Activated CD8-positive, alpha-beta memory T cell treated with anti-CD3 and anti-CD28 coated beads for 24 hours (primary cell): ENCODE measurements around the gene NSF.
"Not testable (repeated sequence)": the region's sequence is repeated elsewhere in the genome, so short reads cannot be mapped to it uniquely, and the experiment has no call there.

Experiments
- DNase-seq: peaks from one replicate; pipeline ENCODE4 v3.0.0-alpha.2; 2020

NSF gene

DNA sequence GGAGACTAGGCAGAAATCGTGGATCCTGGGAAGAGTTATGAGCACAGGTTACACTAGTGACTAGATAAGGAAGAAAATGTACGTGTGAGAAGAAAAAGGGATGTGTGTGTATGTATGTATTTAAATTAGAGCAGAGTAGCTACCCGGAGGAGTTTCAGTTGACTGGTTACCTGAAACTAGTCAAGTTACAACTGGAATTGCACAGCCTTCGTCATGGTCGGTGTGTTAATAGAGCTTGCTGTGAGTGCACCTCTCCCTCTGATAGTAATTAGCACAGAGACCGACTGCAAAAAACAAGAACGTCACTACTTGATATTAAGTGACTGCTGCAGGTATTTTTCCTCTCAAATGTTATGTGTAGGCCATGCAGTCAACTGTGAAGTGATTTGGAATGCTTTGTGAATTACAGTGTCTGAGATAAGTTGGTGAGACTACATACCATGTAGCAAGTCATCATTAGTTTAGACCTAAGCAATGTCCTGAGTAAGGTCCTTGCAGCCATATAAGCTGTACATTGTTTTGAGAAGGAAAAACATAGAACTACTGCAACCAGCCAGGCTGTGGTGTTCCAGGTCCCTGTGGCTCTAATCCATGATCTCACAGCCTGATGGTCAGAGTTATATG, 132.3 kb downstream of the NSF start:
- DNase-seq: no peak

DNA sequence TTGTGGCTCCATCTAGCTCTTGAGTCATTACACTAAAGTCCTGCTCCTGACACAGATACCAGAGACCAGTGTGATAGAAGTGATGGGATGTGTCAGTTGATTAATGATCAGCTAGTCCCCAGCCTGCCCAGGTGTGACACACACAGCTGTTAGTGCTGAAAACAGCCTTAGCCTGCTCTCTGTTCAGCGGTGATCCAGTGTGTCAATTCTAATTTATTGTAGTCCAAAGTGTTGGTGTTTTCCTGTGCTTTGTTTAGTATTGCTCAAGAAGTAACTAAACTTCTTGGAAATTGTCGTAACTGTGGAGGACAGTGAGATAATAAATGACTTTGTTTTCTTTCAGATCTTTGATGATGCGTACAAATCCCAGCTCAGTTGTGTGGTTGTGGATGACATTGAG, 135.7 kb downstream of the NSF start:
- no peak for DNase-seq

DNA sequence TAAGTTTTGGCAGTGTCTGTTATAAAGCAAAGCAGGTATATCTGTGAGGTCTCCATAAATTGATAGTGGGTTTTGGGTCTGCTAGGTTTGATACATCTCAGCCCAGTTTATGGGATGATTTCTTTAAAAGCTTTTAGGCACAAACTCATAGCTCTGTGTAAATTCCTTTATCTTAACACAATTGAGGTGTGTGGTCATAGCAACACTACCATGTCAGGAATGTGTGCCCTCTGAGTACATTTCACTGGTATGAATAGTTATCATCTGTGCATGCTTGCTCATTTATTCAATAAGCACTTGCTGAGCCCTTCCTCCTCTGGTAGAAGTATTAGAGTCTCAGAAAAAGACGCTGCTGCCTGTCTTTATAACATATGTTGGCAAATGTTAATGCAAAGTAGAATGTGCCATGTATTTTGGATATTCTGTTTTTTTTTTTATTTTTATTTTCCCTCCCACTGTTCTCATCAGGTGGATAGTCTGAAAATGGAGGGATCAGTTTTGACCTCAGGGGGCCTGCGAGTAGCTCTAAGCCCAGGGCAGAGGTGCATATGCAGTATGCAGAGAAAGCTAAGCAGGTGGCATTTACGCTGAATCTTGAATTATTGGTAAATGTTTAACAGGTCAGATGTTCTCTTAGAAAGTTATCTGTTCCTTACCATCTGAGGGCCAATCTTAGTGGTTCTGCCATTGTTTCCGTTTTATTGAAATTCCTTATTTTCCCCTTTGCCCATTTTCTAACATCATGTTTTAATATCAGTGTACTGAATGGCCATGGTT, 137.3 kb downstream of the NSF start:
- DNase-seq: no peak

DNA sequence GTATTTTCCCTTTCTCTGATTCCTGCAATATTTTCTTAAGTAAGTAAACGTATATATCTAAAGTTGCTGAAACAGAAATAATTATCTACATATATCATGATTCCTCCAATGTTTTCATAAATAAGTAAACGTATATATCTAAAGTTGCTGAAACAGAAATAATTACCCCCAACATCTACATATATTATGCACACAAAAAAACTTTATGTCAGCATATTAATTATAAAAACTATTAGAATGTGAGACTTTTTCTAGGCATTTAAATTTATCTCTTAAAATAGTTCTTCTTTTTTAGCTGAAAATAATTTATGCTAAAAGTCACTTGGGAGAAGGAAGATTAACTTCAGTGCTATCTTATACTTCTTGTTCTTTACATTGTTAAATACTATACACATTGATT, 139.6 kb downstream of the NSF start:
- no peak for DNase-seq

DNA sequence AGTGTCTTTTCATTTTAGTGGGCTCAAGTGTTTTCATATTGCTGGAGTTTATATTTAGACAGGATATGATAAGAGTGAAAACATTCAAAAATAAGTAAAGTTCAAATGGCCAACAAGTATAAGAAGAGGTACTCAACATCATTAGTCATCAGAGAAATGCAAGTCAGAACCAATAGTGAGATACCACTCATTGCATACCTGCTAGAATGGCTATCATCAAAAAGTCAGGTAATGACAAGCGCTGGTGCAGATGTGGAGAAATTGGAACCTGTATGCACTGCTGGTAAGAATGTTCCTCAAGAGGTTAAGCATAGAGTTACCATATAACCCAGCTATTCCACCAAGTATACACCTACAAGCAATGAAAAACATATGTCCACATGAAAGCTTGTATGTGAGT, 140.2 kb downstream of the NSF start:
- DNase-seq: no peak

DNA sequence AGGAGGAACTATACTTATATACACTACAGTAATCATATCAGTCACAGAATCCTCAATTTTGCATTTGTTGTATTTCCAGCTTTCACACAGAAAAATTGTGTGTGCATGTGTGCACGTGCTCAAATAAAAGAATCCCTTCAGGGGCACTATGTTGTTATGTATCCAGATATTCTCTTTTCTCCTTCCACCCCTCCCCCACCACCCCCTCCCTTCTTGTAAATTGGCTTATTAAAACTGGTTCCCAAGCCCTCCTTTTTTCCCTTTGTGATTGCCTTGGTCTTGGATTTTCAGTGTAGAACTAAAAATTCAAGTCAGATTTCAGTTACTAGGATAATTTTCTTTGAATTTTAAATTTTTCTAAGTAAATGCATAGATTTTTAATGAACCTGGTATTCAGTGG, 141.7 kb downstream of the NSF start:
- no peak for DNase-seq

DNA sequence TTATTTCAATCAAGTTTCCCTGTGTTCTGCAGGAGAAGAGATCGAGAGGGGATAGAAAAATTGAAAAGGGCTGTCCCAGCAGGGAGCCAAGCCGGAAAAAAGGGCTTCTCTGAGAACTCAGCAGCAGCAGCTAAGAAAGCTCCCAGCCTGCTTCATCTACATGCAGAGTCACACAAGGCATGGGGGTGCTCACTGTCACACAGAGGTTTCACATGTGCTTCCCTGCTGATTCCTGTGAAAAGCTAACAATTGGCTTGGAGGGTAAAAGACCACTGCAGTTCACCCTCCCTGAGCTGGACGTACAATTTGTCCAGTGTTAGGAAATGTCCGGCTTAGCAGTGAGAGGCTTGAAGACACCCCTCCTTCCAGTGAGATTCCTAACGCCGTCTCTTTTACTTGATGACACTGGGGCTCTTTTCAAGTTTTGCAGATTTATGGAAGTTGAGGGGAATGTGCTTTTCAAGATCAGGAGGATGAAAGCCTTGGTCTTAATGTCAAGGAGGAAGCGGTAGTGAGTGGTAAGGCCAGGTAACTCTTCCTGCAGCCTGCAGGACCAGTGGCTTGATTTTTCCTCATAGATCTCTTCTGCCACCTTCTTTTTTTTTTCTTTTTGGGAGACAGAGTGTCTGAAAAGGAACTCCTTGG, 142.4 kb downstream of the NSF start:
- DNase-seq: no peak

DNA sequence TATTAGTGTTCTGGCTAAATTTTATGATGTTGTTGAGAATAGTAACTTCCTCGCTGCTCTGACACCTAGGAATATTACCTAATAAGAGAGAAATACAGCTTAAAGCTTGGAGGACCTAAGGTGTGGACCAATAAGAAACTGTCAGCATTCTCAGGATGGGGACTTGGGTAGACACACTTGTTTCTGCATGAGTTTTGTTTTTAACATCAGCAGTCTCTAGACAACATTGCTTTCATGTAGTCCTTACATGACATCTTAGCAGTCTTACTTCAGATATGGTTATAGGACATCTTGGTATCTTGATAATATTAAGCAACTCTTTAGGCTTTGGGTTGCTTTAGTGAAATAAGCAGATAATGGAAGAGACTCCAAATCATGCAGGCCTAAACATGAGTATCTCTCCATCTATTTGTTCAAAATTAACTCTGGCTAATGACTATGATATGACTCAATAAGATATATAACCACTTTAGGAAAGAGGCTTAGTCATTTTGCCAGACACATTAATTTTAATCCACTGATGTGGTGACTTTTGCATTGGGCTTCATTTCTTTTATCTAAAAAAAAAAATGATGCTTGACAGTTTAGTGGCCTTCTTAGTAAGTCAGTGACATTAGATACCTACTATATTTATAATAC, 143.5 kb downstream of the NSF start:
- no peak for DNase-seq

DNA sequence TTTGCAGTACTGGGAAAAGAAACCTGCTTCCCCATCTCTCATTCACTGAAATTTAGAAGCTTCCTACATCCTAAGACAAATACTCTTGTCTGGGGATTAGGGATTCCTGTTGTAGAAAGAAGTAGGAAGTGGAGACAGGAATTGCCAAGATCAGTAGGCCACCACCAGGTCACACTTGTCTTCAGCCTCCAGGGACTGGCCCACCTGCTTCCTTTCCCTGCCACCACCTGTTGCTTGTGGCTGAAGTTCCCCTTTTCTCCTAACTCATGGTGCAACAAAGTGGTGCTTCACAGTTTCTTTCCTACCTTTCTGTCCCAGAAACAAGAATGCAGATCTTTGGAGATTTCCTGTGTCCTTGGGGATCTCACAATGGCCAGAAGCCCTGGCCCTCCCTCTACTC, 145.6 kb downstream of the NSF start:
- DNase-seq: no peak

DNA sequence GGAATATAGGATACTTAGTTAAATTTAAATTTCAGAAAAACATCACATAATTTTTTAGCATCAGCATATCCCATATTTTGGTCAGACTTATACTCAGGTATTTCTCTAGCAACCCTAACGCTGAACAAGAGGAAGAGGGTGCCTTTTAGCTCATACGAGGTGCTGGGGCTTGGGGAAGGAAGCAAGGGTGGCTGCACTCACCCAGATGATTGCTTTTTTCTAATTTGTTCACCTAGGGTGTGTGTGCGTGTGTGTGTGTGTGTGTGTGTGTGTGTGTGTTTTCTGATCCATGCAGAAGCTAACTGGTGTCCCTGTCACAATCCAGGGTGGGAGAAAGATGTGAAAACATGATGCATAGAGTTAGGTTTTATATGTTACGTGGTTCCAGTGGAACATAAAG, 146.9 kb downstream of the NSF start:
- no peak for DNase-seq

DNA sequence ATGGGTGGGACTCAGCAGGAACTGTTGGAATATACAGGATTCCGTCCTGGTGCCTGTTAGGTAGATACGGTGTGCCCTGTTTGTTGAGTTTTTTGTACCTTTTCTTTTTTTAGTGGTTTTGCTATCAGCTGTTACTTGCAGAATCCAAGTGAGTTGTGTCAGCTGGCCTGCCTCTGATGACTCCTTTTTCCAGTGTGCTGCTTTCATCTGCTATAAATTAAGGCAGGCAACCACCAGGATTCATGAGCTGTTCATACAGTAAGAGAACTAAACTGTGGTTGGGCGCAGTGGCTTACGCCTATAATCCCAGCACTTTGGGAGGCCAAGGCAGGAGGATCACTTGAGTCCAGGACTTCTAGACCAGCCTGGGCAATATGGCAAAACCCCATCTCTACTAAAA, 148.1 kb downstream of the NSF start:
- DNase-seq: no peak

DNA sequence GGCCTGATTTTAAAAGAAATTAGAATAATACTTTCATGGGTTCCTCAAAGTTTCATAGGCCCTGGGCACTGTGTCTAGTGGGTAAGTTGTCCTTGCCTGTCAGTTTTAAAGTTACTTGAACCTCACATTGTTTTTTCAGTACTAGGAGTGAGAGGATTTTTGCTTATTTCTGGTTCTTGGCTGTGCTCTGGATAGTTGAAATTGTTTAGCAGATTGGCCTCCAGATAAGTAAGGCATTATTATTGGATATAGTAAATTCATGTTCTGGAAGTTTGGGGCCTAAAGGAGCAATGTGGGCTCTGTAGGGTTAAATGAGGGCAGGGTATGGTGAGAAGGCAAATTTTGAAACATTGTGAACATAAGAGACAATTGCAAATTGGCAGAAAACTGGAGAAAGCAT, 149.5 kb downstream of the NSF start:
- DNase-seq: no peak

DNA sequence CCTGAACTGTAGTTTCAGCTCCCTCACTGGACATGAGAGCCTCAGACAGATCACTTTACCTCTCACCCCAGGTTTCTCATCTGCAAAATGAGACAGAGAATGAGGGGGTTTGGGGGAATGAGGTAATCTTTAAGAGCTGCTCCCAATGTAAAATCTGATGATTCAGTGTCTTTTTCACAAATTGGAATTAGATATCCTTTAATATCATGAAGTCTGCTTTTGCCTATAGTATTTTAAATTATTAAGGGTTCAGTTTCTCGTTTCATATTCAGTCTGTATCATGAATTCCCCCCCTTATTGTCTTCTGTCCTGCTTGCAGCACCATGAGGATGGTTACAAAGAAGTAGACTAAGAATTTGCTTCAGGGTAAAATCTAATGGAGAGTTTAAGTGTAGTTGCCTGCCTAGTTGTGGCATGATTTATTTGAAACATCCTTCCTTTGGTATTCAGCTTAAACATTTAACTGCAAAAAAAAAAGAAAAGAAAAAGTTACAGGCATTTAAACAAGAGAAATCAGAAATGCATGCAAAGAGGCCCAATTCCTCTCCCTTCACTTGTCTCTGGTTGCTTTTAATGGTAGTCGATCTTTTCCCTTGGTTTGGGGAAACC, 150.8 kb downstream of the NSF start:
- no peak for DNase-seq

DNA sequence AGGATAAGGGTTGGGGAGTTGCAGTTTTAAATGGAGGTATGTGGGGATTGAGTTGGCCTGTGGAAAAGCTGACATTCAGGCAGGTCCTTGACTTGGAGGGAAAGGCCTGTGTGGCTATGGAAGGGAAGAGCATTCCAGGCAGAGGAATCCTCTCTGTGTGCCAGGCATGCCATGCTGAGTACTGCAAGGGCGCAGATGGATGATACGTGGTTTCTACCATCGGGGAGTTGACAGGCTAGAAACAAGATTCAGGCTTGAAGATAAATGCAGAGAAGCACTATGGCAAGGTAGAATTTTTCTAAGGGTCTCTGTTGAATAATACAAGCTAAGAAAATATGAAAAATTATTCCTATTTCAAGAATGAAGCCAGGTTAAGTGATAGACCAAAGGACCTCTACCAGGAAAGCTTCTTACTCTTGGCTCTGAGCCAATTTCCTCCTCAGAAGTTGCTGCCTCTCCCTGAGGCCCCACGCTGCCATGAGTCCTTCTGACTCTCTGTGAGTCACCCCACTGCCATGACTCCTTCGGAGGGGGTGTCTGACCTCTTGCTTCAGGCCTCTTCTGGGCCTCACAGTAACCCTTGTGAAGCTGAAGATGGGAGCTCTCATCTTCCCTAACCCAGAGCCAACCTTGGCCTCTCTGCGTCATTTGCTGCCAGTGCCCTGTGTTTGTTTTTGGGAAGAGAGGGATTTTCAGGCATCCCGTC, 152.2 kb downstream of the NSF start:
- no peak for DNase-seq

DNA sequence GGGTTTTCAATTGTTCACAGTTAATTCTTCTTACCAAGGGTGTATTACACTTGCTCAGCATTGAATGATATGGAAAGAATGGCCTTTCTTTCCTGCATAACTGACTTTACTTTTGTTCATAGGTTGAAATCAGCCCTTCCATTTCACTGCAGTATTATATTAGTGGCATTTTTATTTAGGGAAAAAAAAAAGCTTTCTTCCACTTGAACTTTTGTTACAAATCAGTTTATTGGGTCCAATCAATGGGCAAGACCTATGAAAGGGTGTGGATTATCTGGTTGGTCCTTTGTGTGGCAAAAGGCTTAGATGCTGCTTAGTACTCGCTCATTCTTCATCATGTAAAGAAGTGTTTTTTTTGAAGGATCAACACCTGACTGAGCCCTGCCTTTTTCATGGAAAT, 154.0 kb downstream of the NSF start:
- no peak for DNase-seq

DNA sequence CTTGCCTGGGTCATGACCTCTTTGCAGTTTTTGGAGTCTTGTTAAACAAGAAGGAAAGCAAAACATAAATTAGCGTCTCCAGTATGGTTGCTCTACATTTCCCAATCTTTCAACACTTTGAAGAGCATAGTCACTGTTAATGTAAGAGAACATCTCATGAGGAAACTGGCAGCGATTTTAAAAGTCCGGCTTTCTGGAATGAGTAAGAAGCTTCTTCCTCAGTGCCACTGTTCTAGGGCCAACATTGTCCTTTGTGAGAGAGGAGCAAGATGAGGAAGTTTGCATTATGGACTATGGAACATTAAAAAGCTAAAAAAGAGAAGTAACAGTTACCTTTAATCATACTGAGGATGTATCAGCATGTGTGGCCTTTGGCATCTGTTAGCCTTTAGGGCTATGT, 154.9 kb downstream of the NSF start:
- no peak for DNase-seq

DNA sequence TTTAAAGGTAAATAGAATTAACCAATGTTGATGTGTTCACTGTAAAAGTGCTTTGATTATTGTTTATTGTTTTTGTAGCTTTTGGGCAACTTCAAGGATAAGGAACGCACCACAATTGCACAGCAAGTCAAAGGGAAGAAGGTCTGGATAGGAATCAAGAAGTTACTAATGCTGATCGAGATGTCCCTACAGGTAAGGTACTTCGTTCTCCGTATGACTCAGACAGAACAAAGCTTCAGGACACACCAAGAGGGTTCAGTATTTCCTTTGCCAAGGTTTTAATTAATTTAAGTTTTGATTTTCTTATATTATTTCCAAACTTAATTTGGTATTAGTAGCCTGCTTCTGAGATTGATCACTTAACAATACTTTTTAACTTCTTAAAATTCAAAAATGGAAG, 161.0 kb downstream of the NSF start:
- DNase-seq: no peak

DNA sequence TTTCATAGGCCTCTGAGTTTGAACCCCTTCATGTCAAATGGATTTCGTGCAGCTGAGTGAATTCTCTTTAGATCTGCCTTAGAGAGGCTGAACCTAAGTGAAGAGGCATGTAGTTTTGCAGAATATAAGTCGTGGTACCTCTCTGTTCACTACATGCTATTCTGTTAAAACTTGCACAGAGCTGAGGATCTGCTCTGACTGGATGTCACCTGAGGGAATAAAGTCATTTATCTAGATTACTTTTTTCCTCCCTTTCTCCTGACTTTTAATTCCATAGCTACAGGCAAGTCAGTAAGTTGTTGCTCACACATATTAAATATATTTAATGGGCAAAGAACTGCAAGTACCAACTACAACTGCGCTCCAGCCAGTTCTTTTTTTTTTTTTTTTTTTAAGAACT, 163.3 kb downstream of the NSF start:
- no peak for DNase-seq

DNA sequence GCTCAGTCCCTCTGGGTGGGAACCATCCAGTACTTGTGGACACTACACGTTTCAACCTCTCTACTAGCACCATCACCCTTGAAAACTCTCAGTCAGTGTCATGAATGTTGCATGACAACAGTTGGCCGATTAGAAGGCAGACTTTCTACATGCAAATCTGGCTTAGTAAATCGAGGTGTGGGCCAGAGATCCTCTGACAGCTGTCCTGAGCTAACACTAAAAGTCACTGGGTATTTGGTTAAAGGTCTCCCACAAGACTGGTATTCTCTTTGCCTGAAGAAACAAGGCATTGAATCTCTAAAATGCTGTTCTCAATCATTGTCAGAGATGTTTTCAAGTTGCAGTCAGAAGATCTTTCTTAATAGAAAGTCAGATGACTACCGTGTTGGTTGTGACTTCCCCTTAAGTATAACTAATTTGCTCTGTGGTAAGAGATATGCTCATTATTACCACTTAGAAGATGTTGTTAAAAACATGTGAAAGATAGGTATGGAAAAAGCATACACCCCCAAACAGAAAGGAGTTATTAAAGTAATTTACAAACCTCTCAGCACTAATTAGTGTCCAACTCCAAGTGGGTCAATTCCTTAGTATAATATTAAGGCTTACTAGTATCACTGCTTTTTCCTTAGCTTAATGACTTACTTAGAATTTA, 165.7 kb downstream of the NSF start:
- DNase-seq: no peak

DNA sequence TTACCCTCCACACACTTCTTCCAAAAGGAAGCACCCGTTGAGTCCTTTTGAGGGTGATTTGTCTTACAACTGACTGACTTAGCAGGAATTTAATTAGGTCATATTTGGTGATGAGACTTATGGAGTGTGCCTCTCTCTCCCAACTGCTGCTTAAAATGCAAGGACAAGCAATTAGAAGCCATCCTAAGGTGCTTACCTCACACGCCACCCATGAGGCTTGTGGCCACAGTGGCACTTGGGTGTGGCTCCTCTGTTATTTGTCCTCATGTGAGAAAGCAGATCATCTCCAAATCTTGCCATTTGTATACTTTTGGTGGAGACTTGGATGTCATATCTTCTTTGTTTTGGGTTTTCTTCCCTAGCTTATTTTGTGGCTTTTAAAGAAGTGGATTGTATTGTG, 166.4 kb downstream of the NSF start:
- no peak for DNase-seq

DNA sequence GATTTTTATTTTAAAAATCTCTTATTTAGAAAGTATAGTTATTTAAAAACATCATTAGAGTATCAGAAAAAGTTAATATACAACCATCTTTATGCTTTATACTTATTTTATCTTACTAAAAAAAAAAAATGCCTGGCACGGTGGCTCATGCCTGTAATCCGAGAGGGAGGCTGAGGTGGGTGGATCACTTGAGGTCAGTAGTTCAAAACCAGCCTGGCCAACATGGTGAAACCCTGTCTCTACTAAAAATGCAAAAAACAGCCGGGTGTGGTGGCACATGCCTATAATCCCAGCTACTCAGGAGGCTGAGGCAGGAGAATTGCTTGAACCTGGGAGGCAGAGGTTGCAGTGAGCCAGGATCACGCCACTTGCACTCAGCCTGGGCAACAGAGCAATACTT, 167.1 kb downstream of the NSF start:
- not testable (repeated sequence) for DNase-seq

DNA sequence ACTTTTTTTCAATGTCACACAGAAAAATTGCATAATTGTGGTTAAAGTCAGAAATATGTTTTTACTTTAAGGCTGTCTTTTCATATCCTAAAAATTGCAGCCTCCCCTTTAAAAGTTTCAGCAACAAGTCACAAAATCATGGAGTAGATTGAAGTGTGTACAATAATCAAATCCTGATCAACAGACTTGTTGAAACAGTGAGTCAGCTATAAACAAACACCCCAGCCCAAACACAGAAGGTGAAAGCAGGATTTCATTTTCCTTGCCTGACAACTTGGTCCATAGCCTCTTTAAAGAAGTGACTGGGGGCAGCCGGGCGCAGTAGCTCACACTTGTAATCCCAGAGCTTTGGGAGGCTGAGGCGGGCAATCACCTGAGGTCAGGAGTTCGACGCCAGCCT, 168.1 kb downstream of the NSF start:
- DNase-seq: no peak
